Uterus (tissue), 2 donors: ENCODE data around the gene COL27A1.

Experiments
- POLR2A ChIP-seq, 2 donors: fragments of 450-650 bp; IDR thresholded peaks; one replicate each; pipeline ENCODE4 v1.6.1; 2016; ENCODE audit warnings: antibody characterized with exemption in 2 of 2, mild to moderate bottlenecking in 1 of 2, moderate library complexity in 1 of 2
- TF ChIP-seq, protein P1 (sequence below), 4 experiments: fragments of 200-600 bp in 2 of 4; fragments of 450-650 bp in 2 of 4; sonication (generic) in 2 of 4; IDR thresholded peaks; one replicate each; pipeline ENCODE4 v1.5.1; 2016 to 2019; ENCODE audit warnings: antibody characterized with exemption in 4 of 4, mild to moderate bottlenecking in 2 of 4, moderate library complexity in 1 of 4

DNA sequence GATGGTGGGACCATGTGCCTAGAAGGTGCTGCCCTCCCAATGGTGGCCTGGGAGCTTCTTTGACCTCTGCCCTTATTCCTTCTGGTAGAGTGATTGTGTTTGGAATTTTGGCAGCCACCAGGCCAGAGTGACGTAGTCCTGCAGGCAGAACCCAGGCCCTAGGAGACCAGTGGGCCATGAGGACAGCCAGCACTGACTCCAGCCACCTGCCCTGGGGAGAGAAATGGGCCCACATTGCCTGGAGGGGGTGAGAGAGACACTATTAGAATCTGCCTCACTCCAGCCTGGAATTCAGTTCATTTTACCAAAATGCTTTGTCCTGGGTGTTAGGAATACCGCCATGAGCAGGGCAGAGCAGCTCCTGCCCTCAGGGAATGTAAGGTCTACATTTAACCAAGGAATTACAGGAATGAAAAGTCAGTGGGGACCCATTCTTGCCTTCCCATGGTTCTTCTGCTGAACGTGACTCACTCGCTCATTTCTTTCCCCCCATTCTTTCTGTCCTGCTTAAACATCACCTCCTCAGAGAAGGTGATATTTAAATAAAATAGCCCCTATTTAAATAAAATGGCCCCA is 5.5 kb upstream of the COL27A1 start:
- TF ChIP-seq, protein P1, sequence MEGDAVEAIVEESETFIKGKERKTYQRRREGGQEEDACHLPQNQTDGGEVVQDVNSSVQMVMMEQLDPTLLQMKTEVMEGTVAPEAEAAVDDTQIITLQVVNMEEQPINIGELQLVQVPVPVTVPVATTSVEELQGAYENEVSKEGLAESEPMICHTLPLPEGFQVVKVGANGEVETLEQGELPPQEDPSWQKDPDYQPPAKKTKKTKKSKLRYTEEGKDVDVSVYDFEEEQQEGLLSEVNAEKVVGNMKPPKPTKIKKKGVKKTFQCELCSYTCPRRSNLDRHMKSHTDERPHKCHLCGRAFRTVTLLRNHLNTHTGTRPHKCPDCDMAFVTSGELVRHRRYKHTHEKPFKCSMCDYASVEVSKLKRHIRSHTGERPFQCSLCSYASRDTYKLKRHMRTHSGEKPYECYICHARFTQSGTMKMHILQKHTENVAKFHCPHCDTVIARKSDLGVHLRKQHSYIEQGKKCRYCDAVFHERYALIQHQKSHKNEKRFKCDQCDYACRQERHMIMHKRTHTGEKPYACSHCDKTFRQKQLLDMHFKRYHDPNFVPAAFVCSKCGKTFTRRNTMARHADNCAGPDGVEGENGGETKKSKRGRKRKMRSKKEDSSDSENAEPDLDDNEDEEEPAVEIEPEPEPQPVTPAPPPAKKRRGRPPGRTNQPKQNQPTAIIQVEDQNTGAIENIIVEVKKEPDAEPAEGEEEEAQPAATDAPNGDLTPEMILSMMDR (IDR thresholded peaks at IDR 0.05) = no peak
- TF ChIP-seq POLR2A (IDR thresholded peaks at IDR 0.05) = no peak
